Chondrocyte (in vitro differentiated cells): Measurements from ENCODE around the gene GAA. TPM values are rescaled to one million over a fixed set of nuclear protein-coding genes. Genes with fewer than 3 reads are reported as not detected.
A peak's percentile ranks its signal among the peaks of the same experiment; 100 is the strongest.

Source experiments
- DNase-seq: peaks from one replicate; pipeline ENCODE4 v3.0.0; 2021; ENCODE audit warnings: mixed read lengths, low spot score
- H3K27ac Mint-ChIP-seq: one replicate; pipeline ENCODE4 v1.8.0; 2021; ENCODE audit warnings: mild to moderate bottlenecking, moderate library complexity, mixed read lengths; ENCODE audit not compliant: unreplicated experiment
- H3K27me3 Mint-ChIP-seq: 2 replicates; pipeline ENCODE4 v1.8.0; 2021; ENCODE audit warnings: low read depth, mixed read lengths
- H3K36me3 Mint-ChIP-seq: 2 replicates; pipeline ENCODE4 v1.8.0; 2021; ENCODE audit warnings: low read depth, mixed read lengths
- H3K4me1 Mint-ChIP-seq: 2 replicates; pipeline ENCODE4 v1.8.0; 2021; ENCODE audit warnings: low read depth, mild to moderate bottlenecking, mixed read lengths
- H3K4me3 Mint-ChIP-seq: one replicate; pipeline ENCODE4 v1.8.0; 2021; ENCODE audit warnings: mild to moderate bottlenecking, moderate library complexity, mixed read lengths; ENCODE audit not compliant: unreplicated experiment
- H3K9me3 Mint-ChIP-seq: 2 replicates; pipeline ENCODE4 v1.8.0; 2021; ENCODE audit warnings: low read depth, mixed read lengths
- CTCF ChIP-seq: fragments of 200-600 bp; sonication (generic); IDR thresholded peaks from 2 replicates; pipeline ENCODE4 v1.5.0; 2021; ENCODE audit warnings: antibody characterized with exemption, mild to moderate bottlenecking, moderate library complexity
- total RNA-seq: library from RNA; stranded (reverse); gene quantifications from 3 replicates; pipeline ENCODE4 v1.2.1, GENCODE V29; 2021

GAA gene
- total RNA-seq, 1 donor from 2014 or later, result 45.7 TPM

GRCh38 chr17:80101946-80102663 is 724 bp downstream of the GAA start:
- no peak for DNase-seq
- H3K9me3 Mint-ChIP-seq, result no peaks in the 10 kb centered on the region
- no peaks in the 10 kb centered on the region for H3K27me3 Mint-ChIP-seq
- no peak for TF ChIP-seq CTCF
- peak overlapping the region; percentile 57 for H3K27ac Mint-ChIP-seq
- peak overlapping the region; percentile 89 for H3K4me3 Mint-ChIP-seq
- H3K4me1 Mint-ChIP-seq, result peaks cover 14% of the 10 kb centered on the region
- H3K36me3 Mint-ChIP-seq, result no peaks in the 10 kb centered on the region

- TF ChIP-seq CTCF, result no peak
- Mint-ChIP-seq H3K4me1 (peaks cover 14% of the 10 kb centered on the region), H3K4me3 (peak overlapping the region; percentile 89), H3K9me3 (no peaks in the 10 kb centered on the region), H3K27me3 (no peaks in the 10 kb centered on the region), H3K27ac (no peak overlapping the region), H3K36me3 (no peaks in the 10 kb centered on the region)
- DNase-seq, result peak; percentile 75
Observed at GRCh38 chr17:80102664-80103448, 1.5 kb downstream of the GAA start.

GRCh38 chr17:80103449-80104085 is 2.2 kb downstream of the GAA start:
- Mint-ChIP-seq H3K4me3 (peak overlapping the region; percentile 3), H3K4me1 (peaks cover 14% of the 10 kb centered on the region), H3K27me3 (no peaks in the 10 kb centered on the region), H3K27ac (no peak overlapping the region), H3K9me3 (no peaks in the 10 kb centered on the region), H3K36me3 (no peaks in the 10 kb centered on the region)
- peak; percentile 54 for DNase-seq
- TF ChIP-seq CTCF, result no peak

- no peak for TF ChIP-seq CTCF
- Mint-ChIP-seq H3K4me1 (peaks cover 14% of the 10 kb centered on the region), H3K27ac (no peak overlapping the region), H3K4me3 (no peak overlapping the region), H3K9me3 (no peaks in the 10 kb centered on the region), H3K36me3 (no peaks in the 10 kb centered on the region), H3K27me3 (no peaks in the 10 kb centered on the region)
- peak; percentile 76 for DNase-seq
Observed at GRCh38 chr17:80104321-80104955, 3.1 kb downstream of the GAA start.

DNA sequence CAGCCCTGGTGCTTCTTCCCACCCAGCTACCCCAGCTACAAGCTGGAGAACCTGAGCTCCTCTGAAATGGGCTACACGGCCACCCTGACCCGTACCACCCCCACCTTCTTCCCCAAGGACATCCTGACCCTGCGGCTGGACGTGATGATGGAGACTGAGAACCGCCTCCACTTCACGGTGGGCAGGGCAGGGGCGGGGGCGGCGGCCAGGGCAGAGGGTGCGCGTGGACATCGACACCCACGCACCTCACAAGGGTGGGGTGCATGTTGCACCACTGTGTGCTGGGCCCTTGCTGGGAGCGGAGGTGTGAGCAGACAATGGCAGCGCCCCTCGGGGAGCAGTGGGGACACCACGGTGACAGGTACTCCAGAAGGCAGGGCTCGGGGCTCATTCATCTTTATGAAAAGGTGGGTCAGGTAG is 3.6 kb downstream of the GAA start:
- no peak overlapping the region for H3K4me3 Mint-ChIP-seq
- H3K27ac Mint-ChIP-seq, result no peak overlapping the region
- H3K9me3 Mint-ChIP-seq, result no peaks in the 10 kb centered on the region
- no peaks in the 10 kb centered on the region for H3K36me3 Mint-ChIP-seq
- TF ChIP-seq CTCF, result no peak
- peak; percentile 62 for DNase-seq
- H3K4me1 Mint-ChIP-seq, result peaks cover 14% of the 10 kb centered on the region
- H3K27me3 Mint-ChIP-seq, result no peaks in the 10 kb centered on the region
